HG03575 (cell line): ENCODE measurements around the gene UPF2.
"Not testable (repeated sequence)": the region's sequence is repeated elsewhere in the genome, so short reads cannot be mapped to it uniquely, and the experiment has no call there.

ENCODE experiments used
- ATAC-seq: cut with Tn5 transposase; IDR thresholded peaks from one replicate; pipeline ENCODE4 v1.9.1; 2021; ENCODE audit not compliant: unreplicated experiment, insufficient number of reproducible peaks, low FRiP score; ENCODE audit errors: extremely low read depth

Gene UPF2

GRCh38 chr10:12042797-12043651, at the start of gene UPF2:
Gene UPF2 (minus strand): TSS chr10:12042809. CDS start chr10:12035423, 7,386 bp downstream.
- no peak for ATAC-seq

- ATAC-seq, result no peak
Measured at GRCh38 chr10:12091421-12091820, 48.8 kb upstream of the UPF2 start.

GRCh38 chr10:12088919-12089318, 46.3 kb upstream of the UPF2 start:
- no peak for ATAC-seq

GRCh38 chr10:12081879-12082557, 39.4 kb upstream of the UPF2 start:
- ATAC-seq, result no peak

- ATAC-seq, result no peak
Measured at GRCh38 chr10:12081470-12081869, 38.9 kb upstream of the UPF2 start.

- ATAC-seq, result no peak
Measured at GRCh38 chr10:12077580-12078180, 35.1 kb upstream of the UPF2 start.

- ATAC-seq, result no peak
Measured at GRCh38 chr10:12073526-12073925, 30.9 kb upstream of the UPF2 start.

- not testable (repeated sequence) for ATAC-seq
Measured at GRCh38 chr10:12071441-12071840, 28.8 kb upstream of the UPF2 start.

GRCh38 chr10:12068449-12069269, 26.1 kb upstream of the UPF2 start, which contains the start of gene DHTKD1:
Gene DHTKD1 (plus strand): TSS chr10:12068954. CDS start chr10:12069034, 80 bp downstream.
- ATAC-seq, result peak; percentile 78

GRCh38 chr10:12067336-12067735, 24.7 kb upstream of the UPF2 start:
- no peak for ATAC-seq

GRCh38 chr10:12063483-12063818, 20.8 kb upstream of the UPF2 start:
- ATAC-seq, result no peak

- no peak for ATAC-seq
Measured at GRCh38 chr10:12062754-12063482, 20.3 kb upstream of the UPF2 start.

- ATAC-seq, result no peak
Measured at GRCh38 chr10:12061124-12061523, 18.5 kb upstream of the UPF2 start.

- ATAC-seq, result no peak
Measured at GRCh38 chr10:12056748-12057147, 14.1 kb upstream of the UPF2 start.

- no peak for ATAC-seq
Measured at GRCh38 chr10:12055732-12056131, 13.1 kb upstream of the UPF2 start.

- no peak for ATAC-seq
Measured at GRCh38 chr10:12051241-12051640, 8.6 kb upstream of the UPF2 start.

- ATAC-seq, result no peak
Measured at GRCh38 chr10:12050528-12050927, 7.9 kb upstream of the UPF2 start.

GRCh38 chr10:12048547-12048946, 5.9 kb upstream of the UPF2 start:
- ATAC-seq, result no peak

- no peak for ATAC-seq
Measured at GRCh38 chr10:12045596-12045995, 3.0 kb upstream of the UPF2 start.
